Stimulated activated CD4-positive, alpha-beta T cell treated with anti-CD3 and anti-CD28 coated beads, Interleukin-4, amount 100 ng/mL, for 1 hour (primary cell): ENCODE results near the gene DACT3.

Experiments used
- DNase-seq: peaks from one replicate; pipeline ENCODE4 v3.0.0-alpha.2; 2020

Gene DACT3, protein sequence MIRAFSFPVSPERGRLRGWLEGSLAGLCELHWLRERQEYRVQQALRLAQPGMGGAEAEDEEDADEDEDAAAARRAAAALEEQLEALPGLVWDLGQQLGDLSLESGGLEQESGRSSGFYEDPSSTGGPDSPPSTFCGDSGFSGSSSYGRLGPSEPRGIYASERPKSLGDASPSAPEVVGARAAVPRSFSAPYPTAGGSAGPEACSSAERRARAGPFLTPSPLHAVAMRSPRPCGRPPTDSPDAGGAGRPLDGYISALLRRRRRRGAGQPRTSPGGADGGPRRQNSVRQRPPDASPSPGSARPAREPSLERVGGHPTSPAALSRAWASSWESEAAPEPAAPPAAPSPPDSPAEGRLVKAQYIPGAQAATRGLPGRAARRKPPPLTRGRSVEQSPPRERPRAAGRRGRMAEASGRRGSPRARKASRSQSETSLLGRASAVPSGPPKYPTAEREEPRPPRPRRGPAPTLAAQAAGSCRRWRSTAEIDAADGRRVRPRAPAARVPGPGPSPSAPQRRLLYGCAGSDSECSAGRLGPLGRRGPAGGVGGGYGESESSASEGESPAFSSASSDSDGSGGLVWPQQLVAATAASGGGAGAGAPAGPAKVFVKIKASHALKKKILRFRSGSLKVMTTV

GRCh38 chr19:46661020-46661731, at the start of gene DACT3:
Gene DACT3 (minus strand): TSS chr19:46661182. CDS start chr19:46661064, 118 bp downstream.
- peak; percentile 100 for DNase-seq

- DNase-seq, result no peak
These were observed 49.7 kb upstream of the DACT3 start for GRCh38 chr19:46710687-46711086.

DNA sequence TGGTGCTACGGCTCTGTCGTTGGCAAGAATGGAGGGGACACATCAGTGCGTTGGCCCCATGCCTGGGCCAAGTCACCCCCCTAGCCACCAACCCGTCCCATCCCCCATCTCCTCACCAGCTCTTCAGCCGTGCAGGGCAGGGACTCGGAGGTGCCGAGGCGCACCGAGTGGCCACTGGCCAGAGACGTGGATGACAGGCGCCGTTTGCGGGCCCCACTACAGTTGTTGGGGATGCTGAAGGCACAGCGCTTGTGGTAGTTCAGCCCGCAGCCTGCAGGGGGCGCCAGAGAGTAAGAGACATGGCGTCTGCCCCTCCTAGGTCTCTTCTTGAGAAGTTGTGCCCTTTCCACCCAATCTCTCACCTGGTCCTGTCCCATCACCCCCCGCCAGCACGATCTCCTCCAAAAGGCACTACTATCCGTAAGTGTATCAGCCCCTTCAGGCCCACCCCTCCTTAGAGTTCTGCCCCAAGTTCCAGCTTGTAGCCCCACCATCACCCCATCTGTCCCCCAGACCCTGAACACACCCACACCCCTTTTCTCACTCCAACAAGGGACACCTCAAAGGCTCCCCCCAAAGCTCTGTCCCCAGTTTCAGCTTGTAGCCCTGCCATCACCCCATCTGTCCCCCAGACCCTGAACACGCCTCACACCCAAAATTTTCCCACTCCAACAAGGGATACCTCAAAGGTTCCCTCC, 43.5 kb upstream of the DACT3 start:
- DNase-seq, result peak; percentile 92

GRCh38 chr19:46700704-46701103, 39.7 kb upstream of the DACT3 start:
- no peak for DNase-seq

GRCh38 chr19:46698395-46699321, 37.7 kb upstream of the DACT3 start:
- DNase-seq, result no peak

- DNase-seq, result no peak
These were observed 36.4 kb upstream of the DACT3 start for GRCh38 chr19:46697204-46697960.

DNA sequence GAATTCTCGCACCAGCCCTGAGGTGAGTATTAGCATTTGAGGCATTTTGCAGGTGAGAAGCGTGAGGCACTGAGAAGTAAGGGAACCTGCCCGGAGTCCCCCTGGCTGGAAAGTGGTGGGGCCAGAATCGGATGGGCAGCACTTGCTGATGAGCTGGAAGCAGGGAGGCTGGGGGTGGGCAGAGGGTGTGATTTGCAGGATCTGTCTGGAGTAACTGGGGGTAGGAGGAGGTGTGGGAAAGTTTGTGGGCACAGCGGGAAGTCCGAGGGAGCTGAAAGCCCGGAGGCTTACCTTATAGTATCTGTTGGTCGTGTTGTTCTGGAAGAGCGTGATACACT, 35.9 kb upstream of the DACT3 start:
- no peak for DNase-seq

- no peak for DNase-seq
These were observed 35.1 kb upstream of the DACT3 start for GRCh38 chr19:46696052-46696451.

GRCh38 chr19:46693760-46694159, 32.8 kb upstream of the DACT3 start:
- DNase-seq, result no peak

- DNase-seq, result no peak
These were observed 32.1 kb upstream of the DACT3 start for GRCh38 chr19:46692918-46693722.

- no peak for DNase-seq
These were observed 31.0 kb upstream of the DACT3 start for GRCh38 chr19:46691948-46692347.

GRCh38 chr19:46691104-46691503, 30.1 kb upstream of the DACT3 start:
- DNase-seq, result no peak

DNA sequence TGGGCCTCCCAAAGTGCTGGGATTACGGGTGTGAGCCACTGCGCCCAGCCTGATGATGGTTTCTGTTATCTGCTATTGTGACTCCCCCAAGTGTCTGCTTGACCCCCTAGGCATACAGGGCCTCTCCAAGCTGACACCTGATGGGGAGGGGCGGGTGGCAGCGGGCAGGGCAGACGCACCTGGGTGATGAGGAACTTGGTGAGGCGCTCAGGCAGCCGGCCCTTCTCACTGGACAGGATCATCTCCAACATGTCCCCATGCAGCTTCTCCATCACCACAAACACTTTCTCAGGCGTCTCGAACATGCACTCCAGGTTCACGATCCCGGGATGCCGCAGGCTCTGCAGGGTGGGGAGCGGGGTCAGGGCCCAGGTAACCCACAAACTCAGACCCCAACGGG, 28.4 kb upstream of the DACT3 start:
- DNase-seq, result no peak

GRCh38 chr19:46687438-46688145, 26.6 kb upstream of the DACT3 start:
- DNase-seq, result no peak

DNA sequence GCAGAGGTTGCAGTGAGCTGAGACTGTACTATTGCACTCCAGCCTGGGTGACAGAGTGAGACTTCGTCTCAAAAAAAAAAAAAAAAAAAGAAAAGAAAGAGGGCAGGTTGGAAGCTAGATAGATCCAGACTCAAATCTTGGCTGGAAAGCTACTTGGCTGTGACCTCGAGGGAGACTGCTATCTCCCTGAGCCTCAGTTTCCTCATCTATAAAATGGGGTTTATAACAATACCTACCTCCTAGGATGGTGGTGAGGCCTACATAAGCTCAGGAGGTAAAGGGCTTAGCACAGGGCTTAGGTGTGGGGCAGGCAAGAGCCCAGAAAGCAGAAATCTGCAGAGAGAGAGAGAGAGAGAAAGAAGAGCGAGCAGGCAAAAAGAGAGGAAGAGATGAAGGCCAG, 24.2 kb upstream of the DACT3 start:
- no peak for DNase-seq

- peak; percentile 63 for DNase-seq
These were observed 17.2 kb upstream of the DACT3 start for GRCh38 chr19:46678110-46678732.

DNA sequence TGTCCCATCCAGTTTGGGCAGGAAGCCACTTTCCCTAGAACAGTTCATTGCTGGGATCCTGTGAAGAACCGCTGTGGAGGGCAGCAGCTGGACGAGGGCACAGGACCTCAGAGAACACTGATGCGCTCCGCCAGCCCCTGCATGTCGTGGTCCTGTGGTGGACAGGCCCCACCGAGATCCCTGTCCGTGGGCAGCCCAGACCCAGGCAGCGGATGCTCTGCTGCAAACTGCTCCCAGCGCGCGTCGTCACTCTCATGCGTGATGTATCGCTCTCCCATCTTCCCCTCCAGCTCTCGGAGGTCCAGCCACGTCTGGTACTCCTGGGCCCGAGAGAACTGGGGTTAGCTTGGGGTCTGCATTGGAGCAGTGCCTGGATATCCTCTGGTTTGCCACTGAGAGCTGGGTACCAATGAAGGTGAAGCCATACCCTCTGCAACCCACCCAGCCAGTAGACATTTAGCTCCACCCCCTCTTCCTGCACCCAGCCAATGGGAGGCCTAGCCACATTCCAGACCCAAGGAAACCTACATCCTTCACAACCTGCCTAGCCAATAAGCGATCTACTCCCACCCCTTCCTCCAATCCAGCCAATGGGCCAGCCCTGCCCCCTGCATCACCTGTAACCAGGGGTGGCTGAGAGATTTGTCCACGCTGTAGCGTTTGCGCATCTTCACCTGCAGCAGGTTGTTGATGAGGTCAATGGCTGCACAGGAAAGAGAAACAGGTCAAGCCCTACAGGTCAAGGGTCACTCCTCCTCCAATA, 13.6 kb upstream of the DACT3 start:
- no peak for DNase-seq

GRCh38 chr19:46670813-46671212, 9.8 kb upstream of the DACT3 start:
- DNase-seq, result no peak

DNA sequence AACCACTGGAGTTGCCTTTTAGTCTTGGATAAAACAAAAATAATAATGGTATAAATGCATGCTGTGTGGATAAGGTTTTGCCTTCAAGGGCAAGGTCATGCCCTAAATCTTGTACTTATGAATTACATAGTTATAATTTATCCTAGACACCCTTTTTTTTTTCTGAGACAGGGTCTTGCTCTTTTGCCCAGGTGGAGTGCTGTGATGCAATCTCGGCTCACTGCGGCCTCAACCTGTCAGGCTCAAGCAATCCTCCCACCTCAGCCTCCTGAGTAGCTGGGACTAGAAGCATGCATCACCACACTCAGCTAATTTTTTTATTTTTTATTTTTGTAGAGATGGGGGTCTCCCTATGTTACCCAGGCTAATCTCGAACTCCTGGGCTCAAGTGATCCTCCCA, 7.7 kb upstream of the DACT3 start:
- DNase-seq, result no peak
